GM19351 (cell line): ENCODE results near the gene NOG.

ENCODE experiments used
- ATAC-seq: cut with Tn5 transposase; IDR thresholded peaks from one replicate; pipeline ENCODE4 v1.9.1; 2021; ENCODE audit warnings: mild to moderate bottlenecking, moderate library complexity; ENCODE audit not compliant: unreplicated experiment

Gene NOG

GRCh38 chr17:56635641-56636040, 42.1 kb downstream of the NOG start:
- no peak for ATAC-seq

- no peak for ATAC-seq
Measured at GRCh38 chr17:56636265-56636664, 42.8 kb downstream of the NOG start.

- ATAC-seq = no peak
Measured at GRCh38 chr17:56637254-56637653, 43.8 kb downstream of the NOG start.

GRCh38 chr17:56638591-56639051, 45.1 kb downstream of the NOG start:
- no peak for ATAC-seq

GRCh38 chr17:56639517-56639916, 46.0 kb downstream of the NOG start:
- ATAC-seq = no peak

GRCh38 chr17:56640116-56640515, 46.6 kb downstream of the NOG start:
- ATAC-seq = no peak

- no peak for ATAC-seq
Measured at GRCh38 chr17:56641373-56641772, 47.9 kb downstream of the NOG start.

- ATAC-seq = no peak
Measured at GRCh38 chr17:56641894-56642293, 48.4 kb downstream of the NOG start.

- ATAC-seq = no peak
Measured at GRCh38 chr17:56642424-56642823, 48.9 kb downstream of the NOG start.
